GM06990 (cell line): ENCODE results near the gene CALD1.

Experiments
- DNase-seq: peaks from one replicate; pipeline ENCODE4 v3.0.0-alpha.2; 2011; ENCODE audit not compliant: insufficient read length; ENCODE audit errors: extremely low read depth
- H3K27me3 ChIP-seq: replicated peaks from 2 replicates; pipeline ENCODE4 v1.6.0; 2011; ENCODE audit warnings: low read length; ENCODE audit not compliant: control insufficient read depth, insufficient read depth
- H3K36me3 ChIP-seq: 2 replicates; pipeline ENCODE4 v1.5.1; 2011; ENCODE audit warnings: low read length; ENCODE audit not compliant: control insufficient read depth, insufficient read depth
- H3K4me3 ChIP-seq: replicated peaks from 2 replicates; pipeline ENCODE4 v1.5.1; 2011; ENCODE audit warnings: low read depth, mild to moderate bottlenecking, control low read depth, low read length
- TF ChIP-seq, protein P1 (sequence below): IDR thresholded peaks from 2 replicates; pipeline ENCODE4 v1.5.1; 2011; ENCODE audit warnings: low read length, control low read depth, mild to moderate bottlenecking, inconsistent platforms; ENCODE audit not compliant: insufficient read depth, poor library complexity, severe bottlenecking

The CALD1 gene

DNA sequence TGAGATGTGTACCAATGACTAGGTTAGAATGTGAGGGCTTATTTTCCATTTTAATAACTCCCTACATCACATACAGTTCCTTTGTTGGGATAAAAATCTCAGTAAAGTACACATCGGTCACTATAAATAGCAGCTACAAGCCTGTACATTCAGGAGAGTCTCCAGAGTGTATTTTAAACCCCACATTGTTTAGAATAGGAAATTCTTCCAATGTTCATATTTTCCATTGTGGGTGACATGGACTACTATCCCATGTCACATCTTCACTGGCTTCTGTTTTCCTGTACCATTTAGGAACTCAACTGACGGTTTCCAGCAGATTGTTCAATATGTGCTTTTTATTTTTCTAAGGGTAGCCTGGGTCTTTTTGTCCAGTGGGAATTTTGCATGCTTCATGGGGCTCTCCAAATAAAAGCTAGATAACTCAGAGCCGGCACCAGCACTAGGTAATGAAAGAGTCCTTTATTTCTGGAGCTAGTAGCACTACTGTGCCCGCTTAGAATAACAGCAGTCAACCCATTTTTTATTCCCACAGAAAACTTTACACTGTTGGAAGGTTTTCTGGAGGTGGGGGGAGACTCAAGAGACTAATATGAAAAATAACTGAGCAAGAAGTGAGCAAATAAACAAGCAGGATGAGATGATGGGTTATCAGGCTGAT, 100.5 kb downstream of the CALD1 start:
- no peak overlapping the region for H3K4me3 ChIP-seq
- TF ChIP-seq, protein P1, sequence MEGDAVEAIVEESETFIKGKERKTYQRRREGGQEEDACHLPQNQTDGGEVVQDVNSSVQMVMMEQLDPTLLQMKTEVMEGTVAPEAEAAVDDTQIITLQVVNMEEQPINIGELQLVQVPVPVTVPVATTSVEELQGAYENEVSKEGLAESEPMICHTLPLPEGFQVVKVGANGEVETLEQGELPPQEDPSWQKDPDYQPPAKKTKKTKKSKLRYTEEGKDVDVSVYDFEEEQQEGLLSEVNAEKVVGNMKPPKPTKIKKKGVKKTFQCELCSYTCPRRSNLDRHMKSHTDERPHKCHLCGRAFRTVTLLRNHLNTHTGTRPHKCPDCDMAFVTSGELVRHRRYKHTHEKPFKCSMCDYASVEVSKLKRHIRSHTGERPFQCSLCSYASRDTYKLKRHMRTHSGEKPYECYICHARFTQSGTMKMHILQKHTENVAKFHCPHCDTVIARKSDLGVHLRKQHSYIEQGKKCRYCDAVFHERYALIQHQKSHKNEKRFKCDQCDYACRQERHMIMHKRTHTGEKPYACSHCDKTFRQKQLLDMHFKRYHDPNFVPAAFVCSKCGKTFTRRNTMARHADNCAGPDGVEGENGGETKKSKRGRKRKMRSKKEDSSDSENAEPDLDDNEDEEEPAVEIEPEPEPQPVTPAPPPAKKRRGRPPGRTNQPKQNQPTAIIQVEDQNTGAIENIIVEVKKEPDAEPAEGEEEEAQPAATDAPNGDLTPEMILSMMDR: no peak
- H3K36me3 ChIP-seq: no peaks in the 10 kb centered on the region
- DNase-seq: no peak
- no peaks in the 10 kb centered on the region for H3K27me3 ChIP-seq

DNA sequence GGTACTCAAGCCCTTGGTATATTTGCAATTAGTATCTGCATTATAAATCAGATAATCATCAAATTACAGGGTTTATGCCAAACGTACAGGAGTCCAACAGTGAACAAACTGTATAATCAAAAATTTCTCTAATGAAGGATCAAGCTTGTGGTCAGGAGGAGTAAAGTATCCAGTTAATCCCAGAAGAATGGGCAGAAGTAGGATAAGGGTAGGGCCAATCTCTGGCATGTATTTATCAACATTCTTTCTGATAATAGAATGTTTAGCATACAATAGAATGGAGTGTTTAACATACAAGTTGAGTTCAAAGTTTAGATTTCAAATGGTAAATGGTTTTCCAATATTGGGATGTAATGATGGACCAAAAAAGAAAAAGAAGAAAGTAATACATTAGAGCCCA, 103.0 kb downstream of the CALD1 start:
- Histone ChIP-seq H3K4me3 (no peak overlapping the region), H3K27me3 (no peaks in the 10 kb centered on the region), H3K36me3 (no peaks in the 10 kb centered on the region)
- no peak for DNase-seq
- TF ChIP-seq, protein P1: no peak

DNA sequence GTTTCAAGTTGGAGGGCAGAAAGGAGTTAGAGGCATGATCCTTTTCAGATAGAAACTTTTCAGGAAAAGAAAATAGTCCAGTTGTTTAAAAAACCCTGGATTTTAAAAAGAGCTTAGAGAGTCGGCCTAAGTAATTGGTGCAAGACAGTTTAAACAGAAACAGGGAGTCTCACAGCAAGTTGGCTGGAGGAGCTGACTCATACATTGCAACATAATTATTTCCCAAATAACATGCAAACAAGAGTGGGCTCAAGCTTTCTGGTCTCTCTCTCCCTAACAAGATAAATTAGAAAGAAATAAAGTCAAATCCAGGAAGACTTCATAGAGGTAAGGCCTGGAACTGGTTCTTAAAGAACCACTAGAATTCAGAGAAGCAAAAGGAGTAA, 106.5 kb downstream of the CALD1 start:
- DNase-seq: no peak
- TF ChIP-seq, protein P1: no peak
- Histone ChIP-seq H3K27me3 (no peaks in the 10 kb centered on the region), H3K36me3 (no peaks in the 10 kb centered on the region), H3K4me3 (no peak overlapping the region)

DNA sequence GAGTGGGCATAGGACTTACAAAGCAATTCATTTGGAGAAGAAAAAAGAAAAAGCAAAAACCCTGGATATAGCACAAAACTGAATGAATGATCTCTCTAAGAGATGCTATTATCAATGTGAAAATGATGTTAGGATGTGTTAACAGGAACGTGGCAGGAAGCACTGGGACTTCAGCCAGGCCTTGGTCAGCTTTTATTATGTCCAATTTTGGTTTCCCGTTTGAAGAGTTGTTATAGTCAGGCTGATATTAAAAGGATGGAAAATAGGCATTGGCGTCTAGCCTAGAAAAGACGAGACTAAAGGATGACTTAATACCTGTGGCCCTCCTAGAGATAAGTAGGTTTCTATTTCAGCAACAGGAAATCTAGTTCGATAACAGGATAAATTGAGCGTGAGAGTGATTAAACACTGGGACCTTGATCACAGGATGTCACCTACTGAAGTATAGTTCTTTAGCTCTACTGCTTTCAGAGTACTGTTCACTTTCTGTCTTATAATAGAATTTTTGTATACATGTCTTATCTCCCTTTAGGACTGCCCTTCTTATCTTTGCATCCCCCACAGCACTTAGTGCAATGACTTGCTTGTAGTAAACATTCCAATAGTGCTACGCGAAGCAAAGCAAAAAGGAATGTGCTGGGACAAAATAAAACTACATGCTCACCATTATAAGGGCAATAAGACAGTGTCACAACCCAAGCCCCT, 107.1 kb downstream of the CALD1 start:
- DNase-seq: no peak
- no peaks in the 10 kb centered on the region for H3K27me3 ChIP-seq
- no peaks in the 10 kb centered on the region for H3K36me3 ChIP-seq
- TF ChIP-seq, protein P1: no peak
- H3K4me3 ChIP-seq: no peak overlapping the region

DNA sequence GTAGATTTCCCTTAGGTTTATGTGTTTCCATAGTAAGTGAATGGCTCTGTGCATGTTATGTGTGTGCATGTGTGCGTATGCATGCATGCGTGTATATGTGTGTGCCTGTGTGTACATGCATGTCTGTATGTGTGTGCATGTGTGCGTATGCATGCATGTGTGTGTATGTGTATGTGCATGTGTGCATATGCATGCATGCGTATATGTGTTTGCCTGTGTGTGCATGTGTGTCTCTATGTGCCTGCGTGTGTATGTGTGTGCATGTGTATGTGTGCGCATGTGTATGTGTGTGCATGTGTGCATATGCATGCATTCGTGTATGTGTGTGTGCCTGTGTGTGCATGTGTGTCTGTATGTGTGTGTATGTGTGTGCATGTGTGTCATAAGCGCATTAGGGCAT, 108.1 kb downstream of the CALD1 start:
- no peaks in the 10 kb centered on the region for H3K27me3 ChIP-seq
- H3K4me3 ChIP-seq: no peak overlapping the region
- TF ChIP-seq, protein P1: no peak
- no peak for DNase-seq
- H3K36me3 ChIP-seq: no peaks in the 10 kb centered on the region
